ENCODE data around the gene JAM3. TPM values are rescaled to one million over a fixed set of nuclear protein-coding genes. Genes with fewer than 3 reads are reported as not detected.

Gene JAM3
- total RNA-seq, 2 donors from 2014 or later = 21.3 to 157 TPM

DNA sequence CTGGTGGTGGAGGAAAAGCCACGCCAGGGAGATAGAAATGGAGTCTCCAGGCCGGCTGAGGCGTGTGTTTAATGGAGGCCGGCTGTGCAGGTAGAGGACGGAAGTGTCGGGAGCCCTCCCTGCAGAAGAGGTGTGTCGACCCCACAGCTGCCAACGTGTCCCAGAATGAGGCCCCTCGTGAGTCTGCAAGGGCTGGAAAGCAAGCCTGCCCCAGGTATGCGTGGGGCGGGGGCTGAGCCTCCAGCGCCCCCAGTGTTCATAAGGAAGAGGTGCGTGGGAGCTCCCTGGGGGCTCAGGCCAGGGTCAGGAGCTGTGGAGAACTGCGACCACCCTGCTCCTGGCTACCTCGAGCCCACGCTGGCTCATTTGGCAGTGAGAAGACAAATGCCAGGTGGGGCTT lies 38.0 kb upstream of the JAM3 start:
- intact Hi-C loops (cut with DNase I) = no loop called here
- no peaks in the 10 kb centered on the region for H3K36me3 ChIP-seq
- DNase-seq (ENCODE audit: low spot score) = no peak
- H3K4me1 ChIP-seq (replicated peaks) = peaks cover 5% of the 10 kb centered on the region
- H3K27me3 ChIP-seq (replicated peaks; ENCODE audit: insufficient read depth) = peaks cover 4% of the 10 kb centered on the region
- no peak overlapping the region for H3K27ac ChIP-seq
- 70% methylated on average over 16 of the region's 16 CpGs for WGBS
- TF ChIP-seq POLR2AphosphoS5 (IDR thresholded peaks at IDR 0.05) = no peak
- TF ChIP-seq, protein P1, sequence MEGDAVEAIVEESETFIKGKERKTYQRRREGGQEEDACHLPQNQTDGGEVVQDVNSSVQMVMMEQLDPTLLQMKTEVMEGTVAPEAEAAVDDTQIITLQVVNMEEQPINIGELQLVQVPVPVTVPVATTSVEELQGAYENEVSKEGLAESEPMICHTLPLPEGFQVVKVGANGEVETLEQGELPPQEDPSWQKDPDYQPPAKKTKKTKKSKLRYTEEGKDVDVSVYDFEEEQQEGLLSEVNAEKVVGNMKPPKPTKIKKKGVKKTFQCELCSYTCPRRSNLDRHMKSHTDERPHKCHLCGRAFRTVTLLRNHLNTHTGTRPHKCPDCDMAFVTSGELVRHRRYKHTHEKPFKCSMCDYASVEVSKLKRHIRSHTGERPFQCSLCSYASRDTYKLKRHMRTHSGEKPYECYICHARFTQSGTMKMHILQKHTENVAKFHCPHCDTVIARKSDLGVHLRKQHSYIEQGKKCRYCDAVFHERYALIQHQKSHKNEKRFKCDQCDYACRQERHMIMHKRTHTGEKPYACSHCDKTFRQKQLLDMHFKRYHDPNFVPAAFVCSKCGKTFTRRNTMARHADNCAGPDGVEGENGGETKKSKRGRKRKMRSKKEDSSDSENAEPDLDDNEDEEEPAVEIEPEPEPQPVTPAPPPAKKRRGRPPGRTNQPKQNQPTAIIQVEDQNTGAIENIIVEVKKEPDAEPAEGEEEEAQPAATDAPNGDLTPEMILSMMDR (IDR thresholded peaks at IDR 0.05) = no peak
- TF ChIP-seq POLR2A (IDR thresholded peaks at IDR 0.05) = no peak
- no peaks in the 10 kb centered on the region for H3K9me3 ChIP-seq
- no peak overlapping the region for H3K4me3 ChIP-seq

DNA sequence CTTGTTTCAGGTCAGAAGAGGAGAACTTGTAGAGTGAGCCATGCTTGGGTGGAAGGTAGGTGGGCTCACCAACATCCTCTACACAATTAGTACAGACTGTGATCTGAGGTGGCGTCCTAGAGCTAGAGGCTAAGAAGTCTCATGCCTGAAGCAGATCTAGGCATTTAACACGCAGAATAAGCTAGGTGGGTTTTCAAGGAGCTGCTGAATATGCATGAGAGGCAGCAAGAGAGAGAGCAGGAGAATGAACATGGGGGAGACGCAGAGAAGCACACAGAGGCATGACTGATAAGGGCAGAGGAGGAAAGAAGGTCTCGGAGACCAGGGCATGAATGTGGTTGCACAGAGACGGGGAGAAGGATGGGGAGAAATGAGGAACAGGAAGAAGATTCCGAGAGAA lies 36.8 kb upstream of the JAM3 start:
- no peaks in the 10 kb centered on the region for H3K36me3 ChIP-seq
- peaks cover 11% of the 10 kb centered on the region for H3K4me1 ChIP-seq (replicated peaks)
- DNase-seq (ENCODE audit: low spot score) = no peak
- TF ChIP-seq POLR2AphosphoS5 (IDR thresholded peaks at IDR 0.05) = no peak
- TF ChIP-seq, protein P1 (IDR thresholded peaks at IDR 0.05) = no peak
- no peak for TF ChIP-seq POLR2A (IDR thresholded peaks at IDR 0.05)
- intact Hi-C loops (cut with DNase I) = no loop called here
- no peaks in the 10 kb centered on the region for H3K27me3 ChIP-seq (replicated peaks; ENCODE audit: insufficient read depth)
- no peaks in the 10 kb centered on the region for H3K9me3 ChIP-seq
- H3K27ac ChIP-seq = no peak overlapping the region
- 86% methylated on average over 6 of the region's 6 CpGs for WGBS
- H3K4me3 ChIP-seq = no peak overlapping the region

DNA sequence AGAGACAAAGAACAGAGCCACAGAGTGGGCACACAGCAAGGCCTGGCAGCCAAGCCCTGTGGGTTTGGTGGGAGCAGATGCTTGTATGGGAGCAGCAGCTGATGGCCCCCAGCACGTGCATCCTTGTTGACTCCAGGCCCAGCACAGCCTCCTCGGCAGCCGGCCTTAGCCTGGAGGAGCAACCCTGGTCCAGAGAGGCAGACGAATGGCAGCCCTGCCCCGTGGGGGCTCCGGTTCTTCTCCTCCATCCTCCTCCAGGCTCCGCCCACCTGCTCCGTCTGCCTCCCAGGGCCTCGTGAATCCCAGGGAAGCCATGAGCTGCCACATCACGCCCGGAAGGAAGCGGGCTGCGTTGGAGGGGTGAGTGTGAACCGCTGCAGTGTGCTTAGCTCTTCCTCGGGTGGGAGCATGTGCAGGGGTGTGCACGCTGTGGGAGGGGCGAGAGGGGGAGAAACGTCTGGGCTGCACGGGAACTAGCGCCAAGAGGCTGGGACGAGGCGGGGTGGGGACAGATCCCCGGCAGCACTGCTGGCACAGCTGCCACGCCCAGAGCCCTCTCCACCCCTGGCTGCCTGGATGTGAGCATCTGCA lies 36.3 kb upstream of the JAM3 start:
- intact Hi-C loops (cut with DNase I) = no loop called here
- Histone ChIP-seq H3K27ac (no peak overlapping the region), H3K4me3 (no peak overlapping the region), H3K4me1 (replicated peaks) (peaks cover 11% of the 10 kb centered on the region), H3K9me3 (no peaks in the 10 kb centered on the region), H3K27me3 (replicated peaks; ENCODE audit: insufficient read depth) (no peaks in the 10 kb centered on the region), H3K36me3 (no peaks in the 10 kb centered on the region)
- DNase-seq (ENCODE audit: low spot score) = no peak
- TF ChIP-seq POLR2AphosphoS5 (IDR thresholded peaks at IDR 0.05) = no peak
- TF ChIP-seq POLR2A (IDR thresholded peaks at IDR 0.05) = no peak
- TF ChIP-seq, protein P1 (IDR thresholded peaks at IDR 0.05) = no peak
- 31% methylated on average over 24 of the region's 24 CpGs for WGBS

DNA sequence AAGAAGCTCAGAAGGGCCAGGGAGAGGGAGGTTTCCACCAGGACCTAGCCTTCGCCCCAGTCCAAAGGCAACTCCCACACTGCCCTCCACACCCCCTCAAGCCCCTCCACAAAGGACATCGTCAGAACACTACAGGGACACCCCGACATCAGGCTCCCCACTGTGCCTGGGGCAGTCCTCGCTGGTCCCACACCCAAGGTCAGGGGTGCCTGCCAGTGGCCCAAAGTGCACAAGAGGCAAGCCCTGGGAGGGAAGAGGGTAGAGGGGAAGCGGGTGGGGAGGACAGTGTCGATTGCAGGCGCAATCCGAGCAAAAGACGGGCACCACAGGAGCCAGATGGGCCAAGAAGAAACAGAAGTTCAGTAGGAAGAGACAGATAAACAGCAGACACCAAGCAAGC lies 35.6 kb upstream of the JAM3 start:
- H3K36me3 ChIP-seq = no peaks in the 10 kb centered on the region
- no peaks in the 10 kb centered on the region for H3K9me3 ChIP-seq
- H3K27me3 ChIP-seq (replicated peaks; ENCODE audit: insufficient read depth) = no peaks in the 10 kb centered on the region
- no peak overlapping the region for H3K4me3 ChIP-seq
- WGBS = 75% methylated on average over 9 of the region's 9 CpGs
- no peak for DNase-seq (ENCODE audit: low spot score)
- no peak for TF ChIP-seq POLR2AphosphoS5 (IDR thresholded peaks at IDR 0.05)
- TF ChIP-seq, protein P1 (IDR thresholded peaks at IDR 0.05) = no peak
- H3K27ac ChIP-seq = peak overlapping the region; percentile 74 to 78
- peaks cover 11% of the 10 kb centered on the region for H3K4me1 ChIP-seq (replicated peaks)
- intact Hi-C loops (cut with DNase I) = no loop called here

DNA sequence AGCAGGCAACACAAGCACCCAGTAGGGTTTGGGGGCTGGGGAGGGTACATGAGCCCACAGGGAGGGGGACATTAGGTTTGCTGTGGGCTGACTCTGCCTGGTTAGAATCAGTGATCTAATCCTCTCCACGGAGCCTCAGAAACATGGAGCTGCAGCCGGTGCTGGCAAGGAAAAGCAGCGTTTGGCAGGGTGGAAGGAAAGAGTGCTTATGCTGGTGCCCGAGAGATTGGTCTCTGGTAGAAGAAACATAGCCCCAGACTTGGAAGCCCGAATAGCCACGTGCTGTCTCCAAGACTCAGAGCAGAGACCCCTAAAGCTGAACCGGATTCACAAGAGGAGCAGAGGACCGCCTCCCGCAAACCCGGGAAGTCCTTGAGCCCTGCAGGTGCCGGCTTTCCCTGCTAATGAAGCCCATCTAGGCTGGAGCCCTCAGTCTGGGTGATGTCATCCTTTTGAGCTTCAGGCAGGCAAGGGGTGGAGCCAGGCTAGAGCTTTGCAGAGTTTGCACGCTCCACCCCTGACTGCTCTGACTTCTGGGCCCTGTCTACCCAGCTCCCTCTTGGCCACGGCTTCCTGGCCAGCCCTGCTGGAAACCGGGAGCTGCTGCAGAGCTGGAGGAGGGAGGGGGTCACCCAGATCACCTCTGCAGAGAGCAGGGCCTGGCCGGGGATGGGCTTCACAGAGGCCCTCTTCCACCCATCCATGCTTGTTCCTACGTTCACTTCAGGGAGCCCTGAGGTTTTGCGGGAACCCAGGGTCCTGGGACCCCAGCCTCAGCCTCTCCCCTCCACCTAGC lies 35.0 kb upstream of the JAM3 start:
- WGBS = 6% methylated on average over 16 of the region's 17 CpGs
- no peaks in the 10 kb centered on the region for H3K27me3 ChIP-seq (replicated peaks; ENCODE audit: insufficient read depth)
- TF ChIP-seq POLR2AphosphoS5 (IDR thresholded peaks at IDR 0.05) = peak; percentile 75
- TF ChIP-seq POLR2A (IDR thresholded peaks at IDR 0.05) = peak; percentile 74
- TF ChIP-seq, protein P1 (IDR thresholded peaks at IDR 0.05) = peak in 1 of 4 experiments; percentile 13
- no peaks in the 10 kb centered on the region for H3K9me3 ChIP-seq
- DNase-seq (ENCODE audit: low spot score) = peak; percentile 75
- H3K36me3 ChIP-seq = no peaks in the 10 kb centered on the region
- H3K27ac ChIP-seq = peak overlapping the region; percentile 74 to 78
- intact Hi-C loops (cut with DNase I) = no loop called here
- H3K4me3 ChIP-seq = no peak overlapping the region
- H3K4me1 ChIP-seq (replicated peaks) = peaks cover 11% of the 10 kb centered on the region

Measured in prostate gland (tissue), 2 donors.